Measurements from ENCODE around the gene KCNMB3.
"Not testable (repeated sequence)": the region's sequence is repeated elsewhere in the genome, so short reads cannot be mapped to it uniquely, and the experiment has no call there.

GRCh38 chr3:179257742-179258141 is 6.8 kb upstream of the KCNMB3 start:
- not testable (repeated sequence) for TF ChIP-seq CTCF (IDR thresholded peaks at IDR 0.05; ENCODE audit: control extremely low read depth in 1 of 3, insufficient read depth in 1 of 3, low read depth in 1 of 3, low read length in 3 of 3); RFX5 (IDR thresholded peaks at IDR 0.05; ENCODE audit: borderline replicate concordance, low read depth, low read length); SP1 (IDR thresholded peaks at IDR 0.05; ENCODE audit: low read depth, low read length); MAX (IDR thresholded peaks at IDR 0.05); E2F6 (IDR thresholded peaks at IDR 0.05)
